ENCODE data around the gene OARD1. TPM values are rescaled to one million over a fixed set of nuclear protein-coding genes. Genes with fewer than 3 reads are reported as not detected.

Gene OARD1
- total RNA-seq, 1 experiment from 2014 or later, result 33.2 TPM

GRCh38 chr6:41040101-41040939, 31.8 kb downstream of the OARD1 start:
- BruUV-seq (replicated peaks), result no TSS peak
- H3K4me1 Mint-ChIP-seq (ENCODE audit: low read depth, unreplicated experiment), result peaks cover 58% of the 10 kb centered on the region
- H3K27me3 Mint-ChIP-seq (ENCODE audit: unreplicated experiment), result no peaks in the 10 kb centered on the region
- peak overlapping the region; percentile 90 for H3K27ac Mint-ChIP-seq (ENCODE audit: unreplicated experiment)
- H3K4me3 Mint-ChIP-seq (ENCODE audit: low read depth, unreplicated experiment), result peak overlapping the region; percentile 39
- peak; percentile 84 for DNase-seq
- CTCF ChIA-PET, result interaction anchor here (0.8 to 2.9 kb wide), 9 partner anchors 12 to 146 kb away, joined by 3 to 18 read pairs (median 7); partner anchors contain the start of genes APOBEC2, NFYA and OARD1
- H3K36me3 Mint-ChIP-seq (ENCODE audit: insufficient read depth, unreplicated experiment), result peaks cover 20% of the 10 kb centered on the region
- no peaks in the 10 kb centered on the region for H3K9me3 Mint-ChIP-seq (ENCODE audit: low read depth, unreplicated experiment)
- intact Hi-C loops (cut with micrococcal nuclease; ENCODE audit: unreplicated experiment), result no loop called here
- TF ChIP-seq CTCF (IDR thresholded peaks at IDR 0.05; ENCODE audit: unreplicated experiment), result no peak

- intact Hi-C loops (cut with micrococcal nuclease; ENCODE audit: unreplicated experiment), result loop anchor here (1.0 to 5.0 kb wide), 4 partner anchors 26 to 42 kb away; no protein-coding TSS in a partner anchor
- peak; percentile 76 for TF ChIP-seq CTCF (IDR thresholded peaks at IDR 0.05; ENCODE audit: unreplicated experiment)
- H3K9me3 Mint-ChIP-seq (ENCODE audit: low read depth, unreplicated experiment), result no peaks in the 10 kb centered on the region
- peaks cover 58% of the 10 kb centered on the region for H3K4me1 Mint-ChIP-seq (ENCODE audit: low read depth, unreplicated experiment)
- H3K4me3 Mint-ChIP-seq (ENCODE audit: low read depth, unreplicated experiment), result peak within 1 kb of the TSS; percentile 73
- peak; percentile 91 for DNase-seq
- peak within 1 kb of the TSS; percentile 90 for H3K27ac Mint-ChIP-seq (ENCODE audit: unreplicated experiment)
- no TSS peak for BruUV-seq (replicated peaks)
- H3K36me3 Mint-ChIP-seq (ENCODE audit: insufficient read depth, unreplicated experiment), result peaks cover 20% of the 10 kb centered on the region
- CTCF ChIA-PET, result interaction anchor here (0.5 to 2.9 kb wide), 18 partner anchors 10 to 1177 kb away, joined by 3 to 18 read pairs (median 4); partner anchors contain the start of genes NFYA and OARD1
- H3K27me3 Mint-ChIP-seq (ENCODE audit: unreplicated experiment), result no peaks in the 10 kb centered on the region
Measured at GRCh38 chr6:41039060-41039998, 32.8 kb downstream of the OARD1 start, which contains the start of gene UNC5CL. Gene UNC5CL, minus strand, starts transcription at chr6:41039221. Its CDS starts 4,147 bp downstream, at chr6:41035074.

- intact Hi-C loops (cut with micrococcal nuclease; ENCODE audit: unreplicated experiment), result loop anchor here (5.0 kb wide), 1 partner anchor 41 kb away; no protein-coding TSS in a partner anchor
- peak overlapping the region; percentile 90 for H3K27ac Mint-ChIP-seq (ENCODE audit: unreplicated experiment)
- H3K27me3 Mint-ChIP-seq (ENCODE audit: unreplicated experiment), result no peaks in the 10 kb centered on the region
- CTCF ChIA-PET, result interaction anchor here (1.0 to 2.1 kb wide), 3 partner anchors 10 to 344 kb away, joined by 3 to 9 read pairs (median 4); no protein-coding TSS in a partner anchor
- no peak for DNase-seq
- no peaks in the 10 kb centered on the region for H3K9me3 Mint-ChIP-seq (ENCODE audit: low read depth, unreplicated experiment)
- no TSS peak for BruUV-seq (replicated peaks)
- TF ChIP-seq CTCF (IDR thresholded peaks at IDR 0.05; ENCODE audit: unreplicated experiment), result no peak
- H3K4me1 Mint-ChIP-seq (ENCODE audit: low read depth, unreplicated experiment), result peaks cover 58% of the 10 kb centered on the region
- peak overlapping the region; percentile 73 for H3K4me3 Mint-ChIP-seq (ENCODE audit: low read depth, unreplicated experiment)
- peaks cover 20% of the 10 kb centered on the region for H3K36me3 Mint-ChIP-seq (ENCODE audit: insufficient read depth, unreplicated experiment)
Measured at GRCh38 chr6:41038205-41038604, 34.0 kb downstream of the OARD1 start.

Data from Calu3 (cell line).